H9 (cell line): Measurements from ENCODE around the gene CHPF. TPM values are rescaled to one million over a fixed set of nuclear protein-coding genes. Genes with fewer than 3 reads are reported as not detected.

ENCODE experiments used
- DNase-seq: peaks from one replicate; pipeline ENCODE4 v3.0.0-alpha.2; 2017
- H2AFZ ChIP-seq: one replicate; pipeline ENCODE4 v1.6.1; 2013; ENCODE audit warnings: mild to moderate bottlenecking, low read length, control low read depth, moderate library complexity
- H2AK5ac ChIP-seq: 2 replicates; pipeline ENCODE4 v1.6.1; 2013; ENCODE audit warnings: low read length, control low read depth, mixed read lengths; ENCODE audit not compliant: insufficient read length
- H2BK120ac ChIP-seq: one replicate; pipeline ENCODE4 v1.6.1; 2013; ENCODE audit warnings: low read depth, mild to moderate bottlenecking, low read length, control low read depth, inconsistent platforms; ENCODE audit not compliant: poor library complexity, severe bottlenecking
- H2BK12ac ChIP-seq: 2 replicates; pipeline ENCODE4 v1.6.1; 2013; ENCODE audit warnings: low read length, control low read depth, mixed read lengths, low read depth; ENCODE audit not compliant: insufficient read length
- H2BK15ac ChIP-seq: 2 replicates; pipeline ENCODE4 v1.6.1; 2013; ENCODE audit warnings: low read depth, low read length, control low read depth
- H2BK20ac ChIP-seq: one replicate; pipeline ENCODE4 v1.6.1; 2013; ENCODE audit warnings: low read depth, mild to moderate bottlenecking, low read length, control low read depth, inconsistent platforms; ENCODE audit not compliant: poor library complexity, severe bottlenecking
- H2BK5ac ChIP-seq: 2 replicates; pipeline ENCODE4 v1.6.1; 2013; ENCODE audit warnings: low read length, control low read depth, mixed read lengths; ENCODE audit not compliant: insufficient read length
- H3K14ac ChIP-seq: 2 replicates; pipeline ENCODE4 v1.6.1; 2013; ENCODE audit warnings: low read length, control low read depth; ENCODE audit not compliant: insufficient read depth
- H3K18ac ChIP-seq: 2 replicates; pipeline ENCODE4 v1.6.1; 2013; ENCODE audit warnings: low read depth, mild to moderate bottlenecking, mixed read lengths, low read length, control low read depth; ENCODE audit not compliant: insufficient read length
- H3K23ac ChIP-seq: 2 replicates; pipeline ENCODE4 v1.6.1; 2013; ENCODE audit warnings: low read length, control low read depth, mixed read lengths, low read depth; ENCODE audit not compliant: insufficient read length
- H3K23me2 ChIP-seq: 2 replicates; pipeline ENCODE4 v1.6.1; 2013; ENCODE audit warnings: low read depth, mild to moderate bottlenecking, mixed read lengths, low read length, control low read depth; ENCODE audit not compliant: insufficient read length, poor library complexity, severe bottlenecking
- H3K27ac ChIP-seq: 2 replicates; pipeline ENCODE4 v1.5.1; 2013; ENCODE audit warnings: low read length, control low read depth, mixed read lengths, low read depth; ENCODE audit not compliant: insufficient read length
- H3K27me3 ChIP-seq: 2 replicates; pipeline ENCODE4 v1.6.1; 2013; ENCODE audit warnings: low read length, control low read depth, inconsistent platforms; ENCODE audit not compliant: insufficient read depth
- H3K4ac ChIP-seq: 2 replicates; pipeline ENCODE4 v1.6.1; 2013; ENCODE audit warnings: low read depth, mild to moderate bottlenecking, control low read depth, inconsistent platforms, low read length, moderate library complexity
- H3K4me1 ChIP-seq: 2 replicates; pipeline ENCODE4 v1.6.1; 2013; ENCODE audit warnings: low read length, control low read depth, inconsistent platforms; ENCODE audit not compliant: insufficient read depth
- H3K4me2 ChIP-seq: 2 replicates; pipeline ENCODE4 v1.6.1; 2013; ENCODE audit warnings: low read length, control low read depth, mixed read lengths; ENCODE audit not compliant: insufficient read length, insufficient read depth
- H3K56ac ChIP-seq: 2 replicates; pipeline ENCODE4 v1.6.1; 2013; ENCODE audit warnings: low read depth, mild to moderate bottlenecking, mixed read lengths, low read length, control low read depth; ENCODE audit not compliant: insufficient read length
- H3K79me1 ChIP-seq: 2 replicates; pipeline ENCODE4 v1.6.1; 2013; ENCODE audit warnings: low read depth, mild to moderate bottlenecking, moderate library complexity, low read length, control low read depth, inconsistent platforms; ENCODE audit not compliant: insufficient read depth, poor library complexity, severe bottlenecking
- H3K79me2 ChIP-seq: 2 replicates; pipeline ENCODE4 v1.6.1; 2013; ENCODE audit warnings: low read length, control low read depth, inconsistent platforms; ENCODE audit not compliant: insufficient read depth
- H3K9ac ChIP-seq: 2 replicates; pipeline ENCODE4 v1.6.1; 2013; ENCODE audit warnings: low read length, control low read depth, mixed read lengths; ENCODE audit not compliant: insufficient read length; ENCODE audit errors: extremely low read depth
- H3K9me3 ChIP-seq: one replicate; pipeline ENCODE4 v1.6.1; 2013; ENCODE audit warnings: low read depth, low read length, inconsistent platforms; ENCODE audit not compliant: control insufficient read depth
- H3T11ph ChIP-seq: one replicate; pipeline ENCODE4 v1.6.1; 2013; ENCODE audit warnings: mild to moderate bottlenecking, low read length, control low read depth, inconsistent platforms
- H4K20me1 ChIP-seq: one replicate; pipeline ENCODE4 v1.6.1; 2013; ENCODE audit not compliant: control insufficient read depth, insufficient read length, insufficient read depth
- H4K5ac ChIP-seq: 2 replicates; pipeline ENCODE4 v1.6.1; 2013; ENCODE audit warnings: low read depth, mild to moderate bottlenecking, mixed read lengths, low read length, control low read depth; ENCODE audit not compliant: insufficient read length
- H4K8ac ChIP-seq: replicated peaks from 2 replicates; pipeline ENCODE4 v1.6.1; 2013; ENCODE audit warnings: low read length, control low read depth, mixed read lengths, low read depth; ENCODE audit not compliant: insufficient read length
- H4K91ac ChIP-seq: 2 replicates; pipeline ENCODE4 v1.6.1; 2013; ENCODE audit warnings: low read depth, mild to moderate bottlenecking, moderate library complexity, mixed read lengths, low read length, control low read depth; ENCODE audit not compliant: insufficient read length
- H3K27ac Mint-ChIP-seq, 3 experiments: 2 replicates in 2 of 3; 3 replicates in 1 of 3; pipeline ENCODE4 v1.8.0; 2020 to 2021; ENCODE audit warnings: mixed read lengths in 3 of 3, mild to moderate bottlenecking in 1 of 3, moderate library complexity in 1 of 3
- H3K27me3 Mint-ChIP-seq: 2 replicates; pipeline ENCODE4 v1.8.0; 2021; ENCODE audit warnings: low read depth, mild to moderate bottlenecking, moderate library complexity, mixed read lengths
- H3K36me3 Mint-ChIP-seq, 3 experiments: 2 replicates in 2 of 3; 3 replicates in 1 of 3; pipeline ENCODE4 v1.8.0; 2020 to 2021; ENCODE audit warnings: low read depth in 3 of 3, mixed read lengths in 3 of 3; ENCODE audit not compliant: insufficient read depth in 1 of 3
- H3K4me1 Mint-ChIP-seq, 2 experiments: 2 replicates each; pipeline ENCODE4 v1.8.0; 2020; ENCODE audit warnings: mixed read lengths in 2 of 2
- H3K4me3 Mint-ChIP-seq, 2 experiments: 2 replicates in 1 of 2; 3 replicates in 1 of 2; pipeline ENCODE4 v1.8.0; 2020 to 2021; ENCODE audit warnings: mild to moderate bottlenecking in 2 of 2, mixed read lengths in 2 of 2, moderate library complexity in 1 of 2
- H3K9me3 Mint-ChIP-seq, 2 experiments: 2 replicates in 1 of 2; 3 replicates in 1 of 2; pipeline ENCODE4 v1.8.0; 2020; ENCODE audit warnings: mild to moderate bottlenecking in 2 of 2, mixed read lengths in 2 of 2, moderate library complexity in 1 of 2
- CTCF ChIP-seq: fragments of 200-600 bp; sonication (generic); conservative IDR thresholded peaks from 3 replicates; pipeline ENCODE4 v1.8.0; 2021; ENCODE audit warnings: antibody characterized with exemption, mild to moderate bottlenecking
- WGBS: extraction: QIAGEN DNeasy Blood & Tissue Kit; methylation state at CpG from one replicate; pipeline ENCODE4 v1.1.7; 2013; ENCODE audit warnings: missing lambda C conversion rate, low lambda C conversion rate, mixed read lengths; ENCODE audit not compliant: insufficient read length; ENCODE audit errors: extremely low coverage; 5-methylcytosine and 5-hydroxymethylcytosine counted together
- total RNA-seq: library from RNA; stranded (reverse); gene quantifications from 2 replicates; pipeline ENCODE4 v1.2.1, GENCODE V29; 2021

The CHPF gene
- total RNA-seq, 1 experiment from 2014 or later, result 46.5 TPM

DNA sequence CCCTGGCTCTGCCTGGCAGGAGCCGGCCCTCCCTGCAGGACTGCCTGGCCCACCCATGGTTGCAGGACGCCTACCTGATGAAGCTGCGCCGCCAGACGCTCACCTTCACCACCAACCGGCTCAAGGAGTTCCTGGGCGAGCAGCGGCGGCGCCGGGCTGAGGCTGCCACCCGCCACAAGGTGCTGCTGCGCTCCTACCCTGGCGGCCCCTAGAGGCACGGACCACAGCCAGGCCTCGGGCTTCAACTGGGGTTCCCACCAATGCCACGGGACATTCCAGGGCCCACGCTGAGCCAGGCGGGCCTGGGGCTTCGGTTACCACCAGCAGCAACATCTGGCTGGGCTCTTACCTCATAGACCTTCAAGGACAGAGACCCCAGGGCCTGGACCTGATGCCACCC, 51.0 kb downstream of the CHPF start:
- no peak overlapping the region for H3T11ph ChIP-seq
- H2BK12ac ChIP-seq, result no peak overlapping the region
- Mint-ChIP-seq H3K9me3 (no peaks in the 10 kb centered on the region; a peak in 1 of 5 replicates), H3K4me3 (no peak overlapping the region), H3K27ac (no peak overlapping the region), H3K36me3 (no peaks in the 10 kb centered on the region), H3K4me1 (peaks cover 12 to 39% of the 10 kb centered on the region in 2 experiments), H3K27me3 (peaks cover 60% of the 10 kb centered on the region)
- no peak overlapping the region for H3K23ac ChIP-seq
- no peaks in the 10 kb centered on the region for H4K20me1 ChIP-seq
- WGBS, result no CpG with 5 or more reads among the region's 20 CpGs
- no peaks in the 10 kb centered on the region for H3K79me1 ChIP-seq
- H3K9me3 ChIP-seq, result no peaks in the 10 kb centered on the region
- H2BK5ac ChIP-seq, result no peak overlapping the region
- DNase-seq, result peak; percentile 85
- H4K5ac ChIP-seq, result no peak overlapping the region
- TF ChIP-seq CTCF, result peak; percentile 77
- no peaks in the 10 kb centered on the region; the same call in 1 of the 2 replicates for H3K4me1 ChIP-seq
- H4K91ac ChIP-seq, result no peak overlapping the region
- H3K23me2 ChIP-seq, result peaks cover 10% of the 10 kb centered on the region
- H3K79me2 ChIP-seq, result no peaks in the 10 kb centered on the region
- H2BK20ac ChIP-seq, result no peak overlapping the region
- H4K8ac ChIP-seq, result no peak overlapping the region
- H2AK5ac ChIP-seq, result no peak overlapping the region
- H3K18ac ChIP-seq, result no peak overlapping the region
- peaks cover 15% of the 10 kb centered on the region; the same call in 1 of the 2 replicates for H3K27me3 ChIP-seq
- H3K14ac ChIP-seq, result no peak overlapping the region
- no peak overlapping the region for H3K56ac ChIP-seq
- H3K27ac ChIP-seq, result no peak overlapping the region
- H2AFZ ChIP-seq, result no peak overlapping the region
- no peak overlapping the region for H3K4me2 ChIP-seq
- no peak overlapping the region for H3K9ac ChIP-seq
- H3K4ac ChIP-seq, result no peak overlapping the region
- no peak overlapping the region for H2BK120ac ChIP-seq
- H2BK15ac ChIP-seq, result no peak overlapping the region
